Motor neuron (in vitro differentiated cells): ENCODE results near the gene LSS. TPM values are rescaled to one million over a fixed set of nuclear protein-coding genes. Genes with fewer than 3 reads are reported as not detected.
"Not testable (repeated sequence)": the region's sequence is repeated elsewhere in the genome, so short reads cannot be mapped to it uniquely, and the experiment has no call there.

ENCODE experiments used
- ATAC-seq, 8 experiments: fragments of 200-7000 bp; cut with Tn5 transposase; replicated peaks in 6 of 8; 2 replicates each; pipeline ENCODE4 v1.8.0; 2021; ENCODE audit warnings: mild to moderate bottlenecking in 8 of 8, moderate library complexity in 8 of 8
- H3K27ac ChIP-seq, 2 donors: fragments of 250-450 bp; sonication (Bioruptor Pico); 2 replicates each; pipeline ENCODE4 v1.9.0; 2021; ENCODE audit warnings: antibody characterized with exemption in 2 of 2, mild to moderate bottlenecking in 2 of 2, moderate library complexity in 1 of 2
- H3K4me1 ChIP-seq, 2 donors: fragments of 250-450 bp; sonication (Bioruptor Pico); replicated peaks in 1 of 2; 2 replicates each; pipeline ENCODE4 v1.6.1; 2021; ENCODE audit warnings: antibody characterized with exemption in 2 of 2, mild to moderate bottlenecking in 2 of 2, moderate library complexity in 1 of 2
- H3K4me3 ChIP-seq, 5 donors: fragments of 250-450 bp; sonication (Bioruptor Pico); 2 replicates each; pipeline ENCODE4 v1.9.0; 2021; ENCODE audit warnings: antibody characterized with exemption in 5 of 5, mild to moderate bottlenecking in 5 of 5, moderate library complexity in 4 of 5
- WGBS, 10 experiments: fragments of 450-650 bp; shearing (Covaris generic); methylation state at CpG; one replicate each; pipeline ENCODE4 v1.0.0; 2022; 5-methylcytosine and 5-hydroxymethylcytosine counted together
- in situ Hi-C, 9 experiments: fragments of 400-800 bp; cut with MboI; loops; one replicate each; pipeline ENCODE4 v1.15.0; 2021; ENCODE audit warnings: low sequenced_read_pairs in 9 of 9, low pct_unique_long_range_greater_than_20kb in 2 of 9; ENCODE audit not compliant: unreplicated experiment in 9 of 9
- total RNA-seq, 8 experiments: library from RNA; unstranded; fragments of 300-600 nt; gene quantifications; 2 replicates each; pipeline versions ENCODE4 v1.2.3 to v1.2.4, GENCODE V29; 2022

The LSS gene
- total RNA-seq, 8 experiments from 2014 or later = 24.5 to 177 (median 51.8) TPM

- H3K27ac ChIP-seq, in situ Hi-C loops, H3K4me3 ChIP-seq, H3K4me1 ChIP-seq: not testable (repeated sequence)
- WGBS, 10 experiments = 60 to 100% (median 87%) methylated on average over 1 of the region's 1 CpG; no CpG with 5 or more reads in 4 of the 10 experiments
- peak in 2 of 8 experiments; percentile 78 to 79 for ATAC-seq
These were observed 13.0 kb upstream of the LSS start for GRCh38 chr21:46241577-46241976.

DNA sequence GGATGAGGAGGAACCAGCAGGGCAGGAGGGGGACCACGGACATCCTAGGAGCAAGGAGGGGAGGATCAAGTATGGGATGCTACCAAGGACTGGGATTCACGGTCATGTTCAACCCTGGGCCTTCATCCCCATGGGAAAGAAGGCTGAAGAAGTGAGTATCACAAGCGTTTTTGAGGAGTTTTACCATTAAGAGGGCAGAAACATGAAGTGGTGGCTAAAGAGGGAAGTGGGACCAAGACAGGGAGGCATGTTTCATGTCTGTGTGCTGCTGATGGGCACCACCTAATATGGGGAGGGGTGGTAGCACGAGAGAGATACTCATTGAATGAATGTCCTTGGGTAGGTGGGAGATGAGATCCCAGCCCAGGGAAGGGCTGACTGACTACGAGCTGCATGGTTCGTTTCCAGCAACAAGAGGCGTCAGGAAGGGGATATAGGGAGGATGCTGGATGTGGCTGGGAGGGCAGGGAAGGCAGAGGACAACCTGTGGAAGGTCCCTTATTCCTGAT, 11.3 kb upstream of the LSS start:
- Histone ChIP-seq H3K27ac (no peak overlapping the region), H3K4me3 (no peak overlapping the region), H3K4me1 (no peaks in the 10 kb centered on the region)
- no peak for ATAC-seq
- in situ Hi-C loops = no loop called here
- WGBS, 10 experiments = 93 to 100% (median 99%) methylated on average over 1 to 4 of the region's 7 CpGs; no CpG with 5 or more reads in 4 of the 10 experiments

GRCh38 chr21:46237474-46237873, 8.9 kb upstream of the LSS start:
- in situ Hi-C loops = no loop called here
- 80 to 100% (median 92%) methylated on average over 1 to 4 of the region's 5 CpGs; no CpG with 5 or more reads in 6 of the 10 experiments for WGBS, 10 experiments

DNA sequence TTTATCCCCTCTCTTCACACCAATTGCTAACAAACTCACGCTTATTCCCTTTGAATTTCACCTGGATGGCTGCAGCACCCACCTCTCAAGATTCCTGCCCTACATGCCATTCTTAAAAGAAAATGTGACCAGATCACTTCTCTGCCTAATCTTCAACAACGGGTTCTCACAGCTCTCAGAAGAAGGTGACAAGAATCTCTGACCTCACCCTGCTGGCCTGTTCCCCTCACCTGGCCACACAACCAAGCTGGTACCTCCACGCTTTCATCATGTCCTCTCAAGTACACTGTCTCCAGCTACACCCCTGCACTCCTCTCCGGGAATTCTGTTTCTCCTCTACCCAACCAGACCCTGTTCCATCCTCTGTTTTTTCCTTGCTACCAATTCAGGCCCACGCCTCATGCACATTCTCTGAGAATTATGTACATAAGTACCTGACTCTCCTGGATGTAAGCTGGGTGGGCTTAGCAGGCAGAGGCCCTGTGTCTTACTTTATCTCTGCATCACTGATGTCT, 5.9 kb upstream of the LSS start:
- Histone ChIP-seq H3K27ac (no peak overlapping the region), H3K4me3 (no peak overlapping the region), H3K4me1 (peaks cover 7 to 8% of the 10 kb centered on the region in 2 donors)
- WGBS, 10 experiments = 79 to 100% (median 100%) methylated on average over 1 to 3 of the region's 5 CpGs; no CpG with 5 or more reads in 7 of the 10 experiments
- ATAC-seq = no peak
- in situ Hi-C loops = no loop called here

More at GRCh38 chr21:46237474-46237873, 8.9 kb upstream of the LSS start:
- Histone ChIP-seq H3K4me1 (no peaks in the 10 kb centered on the region), H3K27ac (no peak overlapping the region), H3K4me3 (no peak overlapping the region)
- ATAC-seq = no peak

DNA sequence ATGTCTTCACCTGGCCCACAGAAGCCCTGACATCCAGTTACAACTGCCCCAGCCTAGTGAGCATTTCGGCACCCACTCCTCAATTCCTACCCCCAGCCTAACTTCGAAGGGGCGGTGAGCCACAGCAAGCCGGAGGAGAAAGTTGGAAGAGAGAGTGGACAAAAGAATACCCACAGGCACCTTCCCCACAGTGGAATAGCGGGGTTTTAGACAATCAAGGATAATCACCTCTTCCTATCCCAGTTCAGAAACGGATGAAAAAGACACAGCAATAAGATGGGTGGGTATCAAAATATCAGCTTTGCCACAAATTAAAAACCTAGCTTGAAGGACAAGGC, 1.3 kb upstream of the LSS start:
- 75 to 100% (median 90%) methylated on average over 2 to 6 of the region's 6 CpGs; no CpG with 5 or more reads in 5 of the 10 experiments for WGBS, 10 experiments
- ATAC-seq = no peak
- H3K27ac ChIP-seq = peak overlapping the region in 1 of 2 donors; percentile 81
- in situ Hi-C loops = no loop called here
- peak overlapping the region; percentile 55 to 98 (median 65) for H3K4me3 ChIP-seq
- H3K4me1 ChIP-seq = peaks cover 27 to 32% of the 10 kb centered on the region in 2 donors

DNA sequence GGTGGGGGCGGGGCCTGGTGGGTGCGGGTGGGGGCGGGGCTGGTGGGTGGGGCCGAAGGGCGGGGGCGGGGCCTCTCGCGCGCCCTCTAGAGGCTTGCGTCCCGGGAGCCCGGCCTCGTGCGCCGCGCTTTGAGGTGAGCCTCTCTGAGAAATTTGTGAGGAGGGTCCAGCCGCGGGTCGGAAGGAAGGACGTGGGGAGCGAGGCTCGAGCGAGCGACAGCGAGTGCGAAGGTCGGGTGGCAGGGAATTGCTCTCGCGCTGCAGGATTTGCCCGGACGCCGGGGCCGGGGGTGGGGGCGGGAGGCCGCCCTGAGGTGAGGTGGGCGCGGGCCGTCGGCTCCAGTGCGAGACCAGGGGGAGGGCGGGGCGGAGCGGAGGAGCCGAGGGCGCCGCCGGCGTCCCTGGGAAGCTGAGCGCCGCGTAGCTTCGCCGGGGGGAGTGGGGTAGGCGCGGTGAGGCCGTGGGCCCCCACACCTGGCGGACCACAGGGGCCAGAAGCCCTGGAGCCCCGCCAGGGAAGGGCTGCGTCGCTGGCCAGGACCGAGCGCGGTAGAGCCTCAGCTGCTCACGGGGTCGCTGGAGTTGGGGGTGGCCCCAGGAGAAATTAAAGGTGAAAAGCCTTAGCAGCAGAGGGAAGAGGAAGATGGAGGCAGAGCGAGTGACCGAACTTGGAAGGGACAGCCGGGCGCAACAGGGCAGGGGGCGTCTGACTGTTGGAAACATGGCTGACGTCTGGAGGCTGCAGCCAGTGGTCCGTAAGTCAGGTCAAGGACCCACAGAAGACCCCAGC, 754 bp upstream of the LSS start:
- H3K27ac ChIP-seq = peak overlapping the region; percentile 81
- peak; percentile 7 to 55 (median 47) for ATAC-seq
- H3K4me1 ChIP-seq = peaks cover 32 to 38% of the 10 kb centered on the region in 2 donors
- in situ Hi-C loops = no loop called here
- H3K4me3 ChIP-seq = peak overlapping the region; percentile 55 to 98 (median 65)
- 39 to 70% (median 48%) methylated on average over 2 to 7 of the region's 72 CpGs; no CpG with 5 or more reads in 6 of the 10 experiments for WGBS, 10 experiments

- 0 to 5% (median 0%) methylated on average over 1 to 18 of the region's 20 CpGs; no CpG with 5 or more reads in 1 of the 10 experiments for WGBS, 10 experiments
- H3K4me1 ChIP-seq = peaks cover 33 to 51% of the 10 kb centered on the region in 2 donors
- H3K4me3 ChIP-seq = peak overlapping the region; percentile 68 to 98 (median 80)
- peak overlapping the region; percentile 71 to 75 for H3K27ac ChIP-seq
- no peak for ATAC-seq
- in situ Hi-C loops = no loop called here
These were observed 696 bp downstream of the LSS start for GRCh38 chr21:46227811-46228344.

DNA sequence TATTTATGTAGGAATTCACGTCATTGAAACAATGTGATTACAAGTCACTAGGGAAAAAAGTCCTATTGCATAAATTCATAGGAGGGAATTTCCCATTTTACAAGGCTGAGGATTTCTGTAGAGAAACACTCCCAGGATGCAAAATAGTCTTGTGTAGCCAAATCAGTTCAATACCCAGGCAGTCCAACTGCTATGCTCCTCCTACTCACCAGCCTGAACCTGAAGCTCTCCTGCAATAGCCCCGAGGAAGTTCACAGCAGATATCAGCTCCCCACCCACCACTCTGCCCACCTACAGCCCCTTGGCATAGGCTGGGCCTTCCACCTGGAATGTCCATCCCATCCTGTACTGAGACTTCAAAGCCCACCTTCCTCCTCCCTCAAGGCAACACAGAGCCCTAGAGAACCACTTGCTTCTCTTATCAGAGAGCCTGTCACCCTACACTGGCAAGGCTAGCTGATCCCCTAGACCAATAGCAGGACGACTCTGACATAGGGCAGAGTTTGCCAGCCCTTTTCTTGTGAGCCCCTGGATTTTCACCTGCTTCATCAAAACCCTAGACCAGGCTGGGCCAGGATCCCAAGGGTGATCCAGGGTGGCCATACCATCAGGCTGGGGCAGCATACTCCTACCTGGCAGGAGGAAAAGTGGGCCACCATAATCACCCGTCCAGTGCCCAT, 1.5 kb downstream of the LSS start:
- peak in 3 of 8 experiments; percentile 20 to 44 (median 28) for ATAC-seq
- Histone ChIP-seq H3K4me1 (peaks cover 33 to 51% of the 10 kb centered on the region in 2 donors), H3K27ac (no peak overlapping the region), H3K4me3 (peak overlapping the region; percentile 68 to 98 (median 80))
- in situ Hi-C loops = no loop called here
- WGBS, 10 experiments = 0 to 57% (median 30%) methylated on average over 1 to 3 of the region's 4 CpGs; no CpG with 5 or more reads in 2 of the 10 experiments

DNA sequence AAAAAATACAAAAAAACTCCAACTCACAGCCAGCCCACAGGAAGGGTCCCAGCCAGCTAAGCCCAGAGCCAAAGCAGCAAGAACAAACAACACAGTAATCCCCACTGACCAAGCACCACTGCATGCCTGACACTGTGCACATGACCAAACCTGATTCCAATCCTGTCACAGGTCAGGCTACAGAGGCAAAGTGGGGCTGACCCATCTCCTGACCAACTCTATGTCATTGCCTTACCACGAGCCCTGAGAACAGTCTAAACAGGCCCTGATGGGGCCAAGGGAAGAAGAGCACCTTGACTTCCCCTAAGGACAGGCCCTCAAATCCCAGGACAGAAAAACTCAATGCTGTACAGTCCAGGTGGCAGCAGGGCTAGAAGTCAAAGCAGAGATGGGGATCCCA, 2.4 kb downstream of the LSS start:
- in situ Hi-C loops = no loop called here

GRCh38 chr21:46223661-46224060, 4.9 kb downstream of the LSS start:
- in situ Hi-C loops, ATAC-seq, H3K4me3 ChIP-seq: not testable (repeated sequence)
- 80 to 100% (median 100%) methylated on average over 1 to 2 of the region's 18 CpGs; no CpG with 5 or more reads in 7 of the 10 experiments for WGBS, 10 experiments
- H3K27ac ChIP-seq = peak overlapping the region in 1 of 2 donors; percentile 64
- peaks cover 25 to 44% of the 10 kb centered on the region in 2 donors for H3K4me1 ChIP-seq

More for the DNA sequence above, 2.4 kb downstream of the LSS start:
- H3K4me3 ChIP-seq = peak overlapping the region in 2 of 5 donors; percentile 8 to 98
- WGBS, 10 experiments = 80 to 100% (median 100%) methylated on average over 1 of the region's 1 CpG; no CpG with 5 or more reads in 7 of the 10 experiments
- H3K27ac ChIP-seq = no peak overlapping the region
- ATAC-seq = no peak
- H3K4me1 ChIP-seq = peaks cover 33 to 51% of the 10 kb centered on the region in 2 donors

- H3K4me1 ChIP-seq = peaks cover 25 to 44% of the 10 kb centered on the region in 2 donors
- ATAC-seq = no peak
- in situ Hi-C loops = no loop called here
- WGBS, 10 experiments = 80 to 100% (median 91%) methylated on average over 1 to 7 of the region's 7 CpGs; no CpG with 5 or more reads in 1 of the 10 experiments
- no peak overlapping the region for H3K4me3 ChIP-seq
- H3K27ac ChIP-seq = no peak overlapping the region
These were observed 5.4 kb downstream of the LSS start for GRCh38 chr21:46223217-46223616.

DNA sequence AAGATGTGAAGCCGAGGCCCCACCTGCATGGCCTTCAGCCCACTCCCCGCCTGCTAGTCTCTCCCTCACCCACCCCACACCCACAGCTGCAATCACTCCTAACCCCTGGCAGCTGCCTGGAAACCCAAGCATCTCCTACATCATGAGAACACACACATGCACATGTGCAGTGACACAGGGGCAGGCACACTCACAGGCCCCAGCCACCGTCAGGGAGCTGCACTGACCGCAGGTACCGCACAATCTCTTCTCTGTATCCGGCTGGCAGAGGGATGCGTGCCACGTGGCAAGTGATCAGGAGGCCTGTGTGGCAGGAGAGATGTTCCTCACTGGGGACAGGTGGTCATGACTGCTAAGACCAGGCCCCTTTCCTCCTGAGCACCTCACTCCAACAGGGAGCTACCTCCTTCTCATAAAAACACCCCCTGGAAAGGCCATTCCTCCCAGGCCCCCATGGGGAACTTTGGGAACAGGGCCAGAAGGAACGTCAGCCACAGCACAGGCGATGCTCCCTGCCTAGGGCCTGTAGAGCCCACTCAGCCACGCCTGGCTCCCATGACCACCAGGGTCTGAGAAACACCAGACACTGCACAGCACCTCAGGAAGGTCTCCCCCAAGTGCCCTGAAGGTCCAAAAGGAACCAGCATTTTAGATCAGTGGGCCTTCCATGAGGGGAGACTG, 6.0 kb downstream of the LSS start:
- ATAC-seq = no peak
- 88 to 100% (median 100%) methylated on average over 1 to 7 of the region's 11 CpGs; no CpG with 5 or more reads in 5 of the 10 experiments for WGBS, 10 experiments
- in situ Hi-C loops = no loop called here
- Histone ChIP-seq H3K27ac (no peak overlapping the region), H3K4me3 (no peak overlapping the region), H3K4me1 (peaks cover 22 to 42% of the 10 kb centered on the region in 2 donors)
